Measurements from ENCODE around the gene PSRC1. TPM values are rescaled to one million over a fixed set of nuclear protein-coding genes. Genes with fewer than 3 reads are reported as not detected.
"Not testable (repeated sequence)": the region's sequence is repeated elsewhere in the genome, so short reads cannot be mapped to it uniquely, and the experiment has no call there.

The PSRC1 gene
- total RNA-seq, 6 experiments from 2014 or later = 0.70 to 3.4 (median 1.5) TPM

DNA sequence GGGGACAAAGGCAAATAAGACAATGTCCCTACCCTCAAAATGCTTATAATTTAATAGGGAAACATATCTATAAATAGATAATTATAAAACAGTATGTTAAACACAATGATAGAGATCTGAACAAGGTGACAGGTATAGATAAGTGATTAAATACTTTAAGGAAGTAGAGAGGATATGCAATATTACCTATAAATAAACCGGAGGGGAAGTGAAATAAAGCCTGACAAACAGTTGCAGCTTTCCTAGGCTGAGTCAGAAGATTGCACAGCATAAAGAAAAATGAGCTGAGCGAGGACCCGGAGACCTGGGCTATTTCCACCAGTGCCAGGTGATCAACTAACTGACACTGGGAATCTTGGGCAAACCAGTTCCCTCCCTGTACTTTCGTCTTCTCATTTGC is 11.5 kb upstream of the PSRC1 start:
- Histone ChIP-seq H3K4me3 (no peak overlapping the region), H3K4me1 (no peaks in the 10 kb centered on the region), H3K36me3 (no peaks in the 10 kb centered on the region), H3K27ac (no peak overlapping the region), H3K9me3 (no peaks in the 10 kb centered on the region), H3K27me3 (no peaks in the 10 kb centered on the region)
- WGBS (ENCODE audit: insufficient coverage, low coverage, low lambda C conversion rate, missing lambda C conversion rate) = 30% methylated on average over 4 of the region's 4 CpGs
- TF ChIP-seq POLR2A (IDR thresholded peaks at IDR 0.05) = no peak
- TF ChIP-seq, protein P1, sequence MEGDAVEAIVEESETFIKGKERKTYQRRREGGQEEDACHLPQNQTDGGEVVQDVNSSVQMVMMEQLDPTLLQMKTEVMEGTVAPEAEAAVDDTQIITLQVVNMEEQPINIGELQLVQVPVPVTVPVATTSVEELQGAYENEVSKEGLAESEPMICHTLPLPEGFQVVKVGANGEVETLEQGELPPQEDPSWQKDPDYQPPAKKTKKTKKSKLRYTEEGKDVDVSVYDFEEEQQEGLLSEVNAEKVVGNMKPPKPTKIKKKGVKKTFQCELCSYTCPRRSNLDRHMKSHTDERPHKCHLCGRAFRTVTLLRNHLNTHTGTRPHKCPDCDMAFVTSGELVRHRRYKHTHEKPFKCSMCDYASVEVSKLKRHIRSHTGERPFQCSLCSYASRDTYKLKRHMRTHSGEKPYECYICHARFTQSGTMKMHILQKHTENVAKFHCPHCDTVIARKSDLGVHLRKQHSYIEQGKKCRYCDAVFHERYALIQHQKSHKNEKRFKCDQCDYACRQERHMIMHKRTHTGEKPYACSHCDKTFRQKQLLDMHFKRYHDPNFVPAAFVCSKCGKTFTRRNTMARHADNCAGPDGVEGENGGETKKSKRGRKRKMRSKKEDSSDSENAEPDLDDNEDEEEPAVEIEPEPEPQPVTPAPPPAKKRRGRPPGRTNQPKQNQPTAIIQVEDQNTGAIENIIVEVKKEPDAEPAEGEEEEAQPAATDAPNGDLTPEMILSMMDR (IDR thresholded peaks at IDR 0.05) = no peak
- intact Hi-C loops (cut with DNase I) = no loop called here
- no peak for DNase-seq
- no peak for ATAC-seq

DNA sequence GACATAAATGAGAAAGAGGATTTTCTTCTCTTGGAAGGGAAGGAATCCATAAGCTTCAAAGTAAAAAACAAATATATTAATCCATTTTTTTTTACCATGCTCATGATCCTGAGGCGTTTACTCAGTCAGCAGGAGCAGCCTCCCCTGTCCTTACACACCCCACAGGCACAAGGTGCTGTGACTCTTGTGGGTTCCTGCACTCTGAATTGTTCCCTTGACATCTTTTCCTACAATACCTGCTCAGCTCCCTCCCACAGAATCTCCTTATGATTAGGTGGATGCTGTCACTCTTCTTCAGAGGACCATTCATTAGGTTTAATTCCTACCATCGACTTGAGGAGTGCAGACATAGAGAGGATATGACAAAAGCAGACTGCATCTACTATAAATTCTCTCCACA is 10.1 kb upstream of the PSRC1 start:
- whole genome bisulfite sequencing (ENCODE audit: insufficient coverage, low coverage, low lambda C conversion rate, missing lambda C conversion rate) = 88% methylated on average over 2 of the region's 2 CpGs
- ATAC-seq = no peak

GRCh38 chr1:109292364-109292763 is 9.4 kb upstream of the PSRC1 start:
- ATAC-seq (no peak), DNase-seq (no peak)
- H3K27me3 ChIP-seq = no peaks in the 10 kb centered on the region
- H3K36me3 ChIP-seq = no peaks in the 10 kb centered on the region
- no peak overlapping the region for H3K27ac ChIP-seq
- no peaks in the 10 kb centered on the region for H3K9me3 ChIP-seq
- H3K4me1 ChIP-seq = no peaks in the 10 kb centered on the region
- WGBS (ENCODE audit: insufficient coverage, low coverage, low lambda C conversion rate, missing lambda C conversion rate) = 70% methylated on average over 4 of the region's 9 CpGs
- TF ChIP-seq, protein P1 (IDR thresholded peaks at IDR 0.05) = no peak
- TF ChIP-seq POLR2A (IDR thresholded peaks at IDR 0.05) = no peak
- no peak overlapping the region for H3K4me3 ChIP-seq
- intact Hi-C loops (cut with DNase I) = no loop called here

More for the DNA sequence above, 10.1 kb upstream of the PSRC1 start:
- no peak for DNase-seq
- Histone ChIP-seq H3K4me3 (no peak overlapping the region), H3K27ac (no peak overlapping the region), H3K4me1 (no peaks in the 10 kb centered on the region), H3K27me3 (no peaks in the 10 kb centered on the region), H3K36me3 (no peaks in the 10 kb centered on the region), H3K9me3 (no peaks in the 10 kb centered on the region)
- intact Hi-C loops (cut with DNase I) = no loop called here
- TF ChIP-seq, protein P1 (IDR thresholded peaks at IDR 0.05) = no peak
- TF ChIP-seq POLR2A (IDR thresholded peaks at IDR 0.05) = no peak

DNA sequence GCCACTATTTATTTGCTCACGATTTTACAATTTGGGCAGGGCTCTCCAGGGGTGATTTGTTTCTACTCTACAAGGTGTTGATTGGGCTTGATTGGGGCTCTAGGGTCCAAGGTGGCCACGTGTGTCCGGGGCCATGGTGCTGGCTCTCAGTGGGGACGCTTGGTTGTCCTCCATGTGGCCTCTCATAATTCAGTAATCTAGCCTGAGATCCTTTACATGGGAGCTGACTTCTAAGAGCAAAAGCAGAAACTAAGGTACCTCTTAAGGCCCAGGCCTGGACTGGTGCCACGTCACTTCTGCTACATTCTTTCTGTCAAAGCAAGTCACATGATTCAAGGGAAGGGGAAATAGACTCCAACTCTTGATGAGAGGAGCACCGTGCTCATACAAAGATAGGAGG is 8.1 kb upstream of the PSRC1 start:
- 31% methylated on average over 3 of the region's 6 CpGs for WGBS (ENCODE audit: insufficient coverage, low coverage, low lambda C conversion rate, missing lambda C conversion rate)
- no peaks in the 10 kb centered on the region for H3K4me1 ChIP-seq
- no peak overlapping the region for H3K27ac ChIP-seq
- no peak for ATAC-seq
- intact Hi-C loops (cut with DNase I) = no loop called here
- no peak overlapping the region for H3K4me3 ChIP-seq
- no peak for DNase-seq
- H3K9me3 ChIP-seq = no peaks in the 10 kb centered on the region
- no peaks in the 10 kb centered on the region for H3K36me3 ChIP-seq
- H3K27me3 ChIP-seq = no peaks in the 10 kb centered on the region
- no peak for TF ChIP-seq POLR2A (IDR thresholded peaks at IDR 0.05)
- TF ChIP-seq, protein P1 (IDR thresholded peaks at IDR 0.05) = no peak

DNA sequence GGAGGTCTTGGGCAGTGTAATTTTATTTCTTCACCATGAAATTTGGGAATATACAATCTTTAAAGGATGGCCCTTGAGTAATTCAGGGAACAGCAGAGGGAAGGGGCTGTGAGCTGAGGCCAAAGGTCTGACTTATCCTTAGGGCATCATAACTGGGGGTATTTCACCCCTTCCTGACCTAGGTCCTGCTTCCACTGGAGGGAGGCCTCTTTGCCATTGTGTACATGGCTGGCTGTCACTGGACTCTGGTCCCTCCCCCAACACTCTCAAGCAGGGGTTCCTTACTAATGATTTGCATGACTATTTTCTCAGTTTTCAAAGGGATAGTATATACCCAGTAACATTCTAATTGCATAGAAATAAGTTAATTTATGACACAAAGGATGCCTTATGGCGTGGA is 7.2 kb upstream of the PSRC1 start:
- H3K36me3 ChIP-seq = no peaks in the 10 kb centered on the region
- no peak overlapping the region for H3K4me3 ChIP-seq
- H3K4me1 ChIP-seq = no peaks in the 10 kb centered on the region
- H3K9me3 ChIP-seq = no peaks in the 10 kb centered on the region
- intact Hi-C loops (cut with DNase I) = no loop called here
- TF ChIP-seq POLR2A (IDR thresholded peaks at IDR 0.05) = no peak
- TF ChIP-seq, protein P1 (IDR thresholded peaks at IDR 0.05) = no peak
- no peaks in the 10 kb centered on the region for H3K27me3 ChIP-seq
- WGBS (ENCODE audit: insufficient coverage, low coverage, low lambda C conversion rate, missing lambda C conversion rate) = 100% methylated on average over 1 of the region's 1 CpG
- H3K27ac ChIP-seq = no peak overlapping the region
- DNase-seq = no peak
- no peak for ATAC-seq

- H3K4me1 ChIP-seq = peaks cover 0 to 10% (median 3%) of the 10 kb centered on the region in 4 donors
- H3K9me3 ChIP-seq; H3K36me3 ChIP-seq; H3K27ac ChIP-seq; ATAC-seq; H3K27me3 ChIP-seq; intact Hi-C loops (cut with DNase I); H3K4me3 ChIP-seq; DNase-seq: not testable (repeated sequence)
- WGBS (ENCODE audit: insufficient coverage, low coverage, low lambda C conversion rate, missing lambda C conversion rate) = 92% methylated on average over 5 of the region's 5 CpGs
Observed at GRCh38 chr1:109286762-109287161, 3.8 kb upstream of the PSRC1 start.

Data from right lobe of liver (tissue), 6 donors.